ENCODE results near the gene C1orf159.

C1orf159 gene

DNA sequence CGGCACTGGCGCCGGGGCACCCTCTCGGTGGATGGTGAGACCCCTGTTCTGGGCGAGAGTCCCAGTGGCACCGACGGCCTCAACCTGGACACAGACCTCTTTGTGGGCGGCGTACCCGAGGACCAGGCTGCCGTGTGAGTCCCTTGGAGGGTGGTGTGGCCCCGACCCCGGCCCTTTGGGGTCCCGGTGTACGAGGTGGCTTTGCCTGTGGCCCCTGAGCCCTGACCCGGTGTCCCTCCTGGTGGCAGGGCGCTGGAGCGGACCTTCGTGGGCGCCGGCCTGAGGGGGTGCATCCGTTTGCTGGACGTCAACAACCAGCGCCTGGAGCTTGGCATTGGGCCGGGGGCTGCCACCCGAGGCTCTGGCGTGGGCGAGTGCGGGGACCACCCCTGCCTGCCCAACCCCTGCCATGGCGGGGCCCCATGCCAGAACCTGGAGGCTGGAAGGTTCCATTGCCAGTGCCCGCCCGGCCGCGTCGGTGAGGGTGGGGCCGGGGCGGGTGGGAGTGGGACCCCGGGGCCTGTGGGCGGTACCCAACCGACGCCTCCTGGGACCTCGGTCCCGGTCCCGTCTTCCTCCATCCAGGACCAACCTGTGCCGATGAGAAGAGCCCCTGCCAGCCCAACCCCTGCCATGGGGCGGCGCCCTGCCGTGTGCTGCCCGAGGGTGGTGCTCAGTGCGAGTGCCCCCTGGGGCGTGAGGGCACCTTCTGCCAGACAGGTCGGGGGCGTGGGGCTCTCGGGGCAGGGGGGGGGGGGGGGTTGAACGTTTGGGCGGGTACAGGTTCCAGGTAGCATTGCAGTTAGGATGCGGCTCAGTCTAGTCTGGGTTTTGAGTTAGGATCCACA lies 66.3 kb downstream of the C1orf159 start:
- FAIRE-seq = no peak

DNA sequence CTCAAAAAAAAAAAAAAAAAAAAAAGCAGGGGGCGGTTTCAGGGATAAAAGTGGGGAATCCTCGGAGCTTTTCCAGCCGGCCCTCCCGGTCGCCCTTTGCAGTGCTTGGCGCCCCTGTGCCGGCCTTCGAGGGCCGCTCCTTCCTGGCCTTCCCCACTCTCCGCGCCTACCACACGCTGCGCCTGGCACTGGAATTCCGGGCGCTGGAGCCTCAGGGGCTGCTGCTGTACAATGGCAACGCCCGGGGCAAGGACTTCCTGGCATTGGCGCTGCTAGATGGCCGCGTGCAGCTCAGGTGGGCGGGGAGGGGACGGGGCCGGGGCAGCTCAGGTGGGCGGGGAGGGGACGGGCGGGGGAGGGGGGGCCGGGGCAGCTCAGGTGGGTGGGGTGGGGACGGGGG lies 67.1 kb downstream of the C1orf159 start:
- no peak for FAIRE-seq

DNA sequence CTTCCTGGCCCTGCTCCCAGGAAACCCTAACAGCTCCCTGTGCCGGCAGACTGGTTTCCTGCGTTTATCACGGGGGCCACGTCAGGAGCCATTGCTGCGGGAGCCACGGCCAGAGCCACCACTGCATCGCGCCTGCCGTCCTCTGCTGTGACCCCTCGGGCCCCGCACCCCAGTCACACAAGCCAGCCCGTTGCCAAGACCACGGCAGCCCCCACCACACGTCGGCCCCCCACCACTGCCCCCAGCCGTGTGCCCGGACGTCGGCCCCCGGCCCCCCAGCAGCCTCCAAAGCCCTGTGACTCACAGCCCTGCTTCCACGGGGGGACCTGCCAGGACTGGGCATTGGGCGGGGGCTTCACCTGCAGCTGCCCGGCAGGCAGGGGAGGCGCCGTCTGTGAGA lies 67.9 kb downstream of the C1orf159 start:
- FAIRE-seq = no peak

DNA sequence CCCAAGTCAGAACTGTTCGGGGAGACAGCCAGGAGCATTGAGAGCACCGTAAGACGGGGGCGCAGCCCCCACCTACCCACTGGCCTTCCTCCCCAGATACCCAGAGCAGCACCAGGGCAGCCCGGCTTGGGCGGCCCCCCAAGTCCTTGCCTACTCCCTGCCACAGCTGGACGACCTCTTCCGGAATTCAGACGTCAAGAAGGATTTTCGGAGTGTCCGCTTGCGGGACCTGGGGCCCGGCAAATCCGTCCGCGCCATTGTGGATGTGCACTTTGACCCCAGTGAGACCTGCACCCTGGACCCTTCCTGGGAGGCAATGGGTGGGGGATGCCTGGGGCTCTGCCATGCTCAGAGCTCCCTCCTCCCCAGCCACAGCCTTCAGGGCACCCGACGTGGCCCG lies 68.5 kb downstream of the C1orf159 start:
- no peak for FAIRE-seq

DNA sequence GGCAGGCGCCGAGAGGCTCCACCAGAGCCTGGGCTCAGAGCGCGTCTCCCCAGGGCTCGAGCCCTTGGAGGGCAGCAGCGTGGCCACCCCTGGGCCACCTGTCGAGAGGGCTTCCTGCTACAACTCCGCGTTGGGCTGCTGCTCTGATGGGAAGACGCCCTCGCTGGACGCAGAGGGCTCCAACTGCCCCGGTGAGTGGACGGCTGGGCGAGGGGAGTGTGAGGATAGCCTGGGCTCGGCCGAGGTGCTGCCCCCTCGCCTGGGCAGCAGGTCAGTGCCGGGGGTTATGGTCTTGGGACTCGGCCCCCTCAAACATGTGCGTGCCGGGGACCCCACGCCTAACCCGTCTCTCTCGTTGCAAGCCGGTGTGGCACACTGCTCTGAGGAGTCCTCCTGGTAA lies 69.1 kb downstream of the C1orf159 start:
- FAIRE-seq = no peak

DNA sequence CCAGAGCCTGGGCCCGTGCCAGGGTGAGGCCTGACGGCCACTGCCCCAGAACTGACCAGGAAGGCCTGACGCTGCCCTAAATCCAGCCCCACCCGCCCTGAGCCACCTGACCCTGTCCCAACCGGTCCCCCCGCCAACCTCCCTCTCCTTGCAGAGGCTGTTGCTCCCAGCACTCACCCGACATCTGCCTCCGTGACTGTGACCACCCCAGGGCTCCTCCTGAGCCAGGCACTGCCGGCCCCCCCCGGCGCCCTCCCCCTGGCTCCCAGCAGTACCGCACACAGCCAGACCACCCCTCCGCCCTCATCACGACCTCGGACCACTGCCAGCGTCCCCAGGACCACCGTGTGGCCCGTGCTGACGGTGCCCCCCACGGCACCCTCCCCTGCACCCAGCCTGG lies 69.6 kb downstream of the C1orf159 start:
- FAIRE-seq = no peak

DNA sequence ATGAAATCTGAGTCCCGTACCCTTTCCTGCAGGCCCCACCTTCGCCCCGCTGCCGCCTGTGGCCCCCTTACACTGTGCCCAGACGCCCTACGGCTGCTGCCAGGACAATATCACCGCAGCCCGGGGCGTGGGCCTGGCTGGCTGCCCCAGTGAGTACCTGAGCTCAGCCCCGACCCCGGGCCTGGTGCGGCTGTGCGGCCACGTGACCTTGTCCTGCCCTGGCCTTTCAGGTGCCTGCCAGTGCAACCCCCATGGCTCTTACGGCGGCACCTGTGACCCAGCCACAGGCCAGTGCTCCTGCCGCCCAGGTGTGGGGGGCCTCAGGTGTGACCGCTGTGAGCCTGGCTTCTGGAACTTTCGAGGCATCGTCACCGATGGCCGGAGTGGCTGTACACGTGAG lies 70.8 kb downstream of the C1orf159 start:
- FAIRE-seq = no peak

DNA sequence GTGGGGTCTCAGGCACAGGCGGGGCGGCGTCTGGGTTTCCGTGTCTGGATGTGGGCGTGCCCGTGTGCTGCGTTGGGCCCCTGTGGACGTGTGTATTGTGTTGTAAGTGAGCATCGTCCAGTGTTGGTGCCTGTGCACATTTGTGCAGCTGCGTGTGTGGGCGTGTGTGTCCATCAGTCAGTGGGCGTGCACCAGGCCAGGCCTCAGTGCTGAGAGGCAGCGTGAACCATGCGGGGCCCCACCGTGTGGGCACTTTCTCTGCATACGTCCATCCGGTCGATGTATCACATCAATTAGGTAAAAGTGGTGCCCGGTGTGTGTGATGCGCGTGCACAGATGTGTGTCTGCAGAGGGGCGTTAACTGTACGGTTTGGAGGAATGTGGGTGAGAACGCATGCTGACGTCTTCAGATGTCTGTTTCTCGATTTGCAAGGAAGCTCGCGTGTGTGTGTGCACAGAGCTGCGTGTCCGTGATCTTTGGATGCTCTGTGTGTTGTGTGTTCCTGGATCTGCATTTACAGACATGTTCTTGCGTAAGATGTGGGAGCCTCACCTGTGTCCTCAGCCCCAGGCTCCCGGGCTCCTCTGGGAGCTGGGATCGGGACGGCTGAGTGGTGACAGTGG lies 71.3 kb downstream of the C1orf159 start:
- FAIRE-seq = no peak

DNA sequence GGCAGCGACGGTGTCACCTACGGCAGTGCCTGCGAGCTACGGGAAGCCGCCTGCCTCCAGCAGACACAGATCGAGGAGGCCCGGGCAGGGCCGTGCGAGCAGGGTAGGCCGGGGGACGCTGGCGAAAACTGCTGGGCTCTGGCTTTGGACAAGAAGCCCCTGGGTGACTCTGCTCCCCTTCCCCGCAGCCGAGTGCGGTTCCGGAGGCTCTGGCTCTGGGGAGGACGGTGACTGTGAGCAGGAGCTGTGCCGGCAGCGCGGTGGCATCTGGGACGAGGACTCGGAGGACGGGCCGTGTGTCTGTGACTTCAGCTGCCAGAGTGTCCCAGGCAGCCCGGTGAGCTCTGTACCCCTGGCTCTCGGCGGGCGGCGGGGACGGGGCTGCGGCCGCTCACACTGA lies 72.0 kb downstream of the C1orf159 start:
- FAIRE-seq = no peak

DNA sequence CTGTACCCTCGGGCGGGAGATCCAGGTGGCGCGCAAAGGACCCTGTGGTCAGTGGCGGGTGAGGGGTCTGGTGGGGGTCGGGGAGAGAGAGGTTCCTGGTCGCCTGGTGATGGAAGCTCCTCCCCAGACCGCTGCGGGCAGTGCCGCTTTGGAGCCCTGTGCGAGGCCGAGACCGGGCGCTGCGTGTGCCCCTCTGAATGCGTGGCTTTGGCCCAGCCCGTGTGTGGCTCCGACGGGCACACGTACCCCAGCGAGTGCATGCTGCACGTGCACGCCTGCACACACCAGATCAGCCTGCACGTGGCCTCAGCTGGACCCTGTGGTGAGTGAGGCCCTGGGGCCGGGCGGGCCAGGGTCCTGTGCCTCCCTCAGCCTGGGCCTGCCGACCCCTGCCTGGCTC lies 72.5 kb downstream of the C1orf159 start:
- FAIRE-seq = no peak

DNA sequence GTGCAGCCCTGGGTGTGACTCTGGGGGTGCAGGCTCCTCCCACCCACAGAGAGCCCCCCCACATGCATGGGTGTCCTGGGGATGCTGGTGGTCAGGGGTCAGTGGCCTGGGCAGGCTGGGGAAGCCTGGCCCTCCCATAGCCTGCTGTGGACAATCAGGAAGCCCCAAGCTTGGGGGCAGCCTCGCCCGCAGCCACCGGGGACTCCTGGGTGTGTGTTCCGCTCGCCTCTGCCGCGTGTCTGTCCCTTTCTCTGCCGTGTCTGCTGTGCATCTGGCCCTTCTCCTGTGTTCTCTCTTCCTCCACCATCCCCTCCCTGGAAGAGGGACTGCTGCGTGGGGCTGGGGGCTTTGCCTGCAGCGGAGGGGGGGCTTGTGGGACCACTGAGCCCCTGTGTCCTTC lies 73.1 kb downstream of the C1orf159 start:
- FAIRE-seq = no peak

DNA sequence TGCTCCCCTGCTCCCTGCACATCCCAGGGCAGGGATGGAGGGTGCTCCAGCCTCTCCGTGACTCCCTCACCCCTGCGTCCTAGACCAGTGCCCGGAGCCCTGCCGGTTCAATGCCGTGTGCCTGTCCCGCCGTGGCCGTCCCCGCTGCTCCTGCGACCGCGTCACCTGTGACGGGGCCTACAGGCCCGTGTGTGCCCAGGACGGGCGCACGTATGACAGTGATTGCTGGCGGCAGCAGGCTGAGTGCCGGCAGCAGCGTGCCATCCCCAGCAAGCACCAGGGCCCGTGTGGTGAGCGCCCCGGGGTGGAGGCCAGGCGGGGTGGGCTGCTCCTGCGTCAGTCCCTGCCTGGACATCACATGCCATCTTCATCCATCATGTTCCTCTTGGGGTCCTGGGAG lies 74.0 kb downstream of the C1orf159 start:
- no peak for FAIRE-seq

DNA sequence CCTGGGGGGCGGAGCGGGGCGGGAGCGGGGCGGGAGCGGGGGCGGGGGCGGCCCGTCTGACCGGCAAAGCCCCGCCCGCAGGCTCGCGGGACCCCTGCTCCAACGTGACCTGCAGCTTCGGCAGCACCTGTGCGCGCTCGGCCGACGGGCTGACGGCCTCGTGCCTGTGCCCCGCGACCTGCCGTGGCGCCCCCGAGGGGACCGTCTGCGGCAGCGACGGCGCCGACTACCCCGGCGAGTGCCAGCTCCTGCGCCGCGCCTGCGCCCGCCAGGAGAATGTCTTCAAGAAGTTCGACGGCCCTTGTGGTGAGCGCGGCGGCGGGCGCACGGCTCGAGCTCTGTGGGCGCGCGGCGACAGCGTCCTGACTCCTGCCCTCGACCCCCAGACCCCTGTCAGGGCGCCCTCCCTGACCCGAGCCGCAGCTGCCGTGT lies 74.8 kb downstream of the C1orf159 start:
- no peak for FAIRE-seq

DNA sequence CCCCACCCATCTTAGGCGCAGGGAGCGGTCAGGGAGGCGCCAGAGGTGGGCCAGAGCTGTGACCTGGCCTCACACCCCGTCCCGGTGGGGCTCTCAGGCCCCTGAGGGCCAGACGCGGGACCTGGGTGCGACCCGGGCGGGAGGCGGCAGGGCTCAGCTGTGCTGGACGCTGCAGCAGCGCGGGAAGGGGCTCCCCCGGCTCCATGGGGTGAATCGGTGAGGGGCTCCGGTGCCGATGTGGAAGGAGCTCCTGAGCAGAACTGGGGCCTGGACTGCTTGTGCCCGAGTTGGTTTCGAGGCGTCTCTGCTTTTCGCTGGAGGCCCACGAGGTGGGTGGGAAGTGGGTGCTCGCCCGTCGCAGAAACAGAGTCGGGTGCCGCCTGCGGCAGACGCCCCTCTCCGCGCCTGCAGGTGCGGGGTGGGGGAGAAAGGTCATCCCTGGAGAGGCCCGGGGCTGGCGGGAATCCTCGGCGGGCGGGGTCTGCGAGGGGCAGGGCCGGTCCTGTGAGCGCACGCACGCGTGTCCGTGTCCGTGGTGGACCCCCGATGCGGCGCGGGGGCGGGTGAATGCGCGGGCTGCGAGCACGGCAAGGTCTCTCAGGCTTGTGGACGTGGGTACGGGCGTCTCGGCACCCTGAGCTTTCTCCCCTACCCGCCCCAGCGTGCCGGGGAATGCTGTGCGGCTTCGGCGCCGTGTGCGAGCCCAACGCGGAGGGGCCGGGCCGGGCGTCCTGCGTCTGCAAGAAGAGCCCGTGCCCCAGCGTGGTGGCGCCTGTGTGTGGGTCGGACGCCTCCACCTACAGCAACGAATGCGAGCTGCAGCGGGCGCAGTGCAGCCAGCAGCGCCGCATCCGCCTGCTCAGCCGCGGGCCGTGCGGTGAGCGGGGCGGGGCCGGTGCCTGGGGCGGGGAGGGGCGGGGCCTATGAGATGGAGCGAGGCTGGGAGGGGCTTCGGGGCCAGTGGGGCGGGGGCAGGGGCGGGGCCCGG lies 75.6 kb downstream of the C1orf159 start:
- no peak for FAIRE-seq

DNA sequence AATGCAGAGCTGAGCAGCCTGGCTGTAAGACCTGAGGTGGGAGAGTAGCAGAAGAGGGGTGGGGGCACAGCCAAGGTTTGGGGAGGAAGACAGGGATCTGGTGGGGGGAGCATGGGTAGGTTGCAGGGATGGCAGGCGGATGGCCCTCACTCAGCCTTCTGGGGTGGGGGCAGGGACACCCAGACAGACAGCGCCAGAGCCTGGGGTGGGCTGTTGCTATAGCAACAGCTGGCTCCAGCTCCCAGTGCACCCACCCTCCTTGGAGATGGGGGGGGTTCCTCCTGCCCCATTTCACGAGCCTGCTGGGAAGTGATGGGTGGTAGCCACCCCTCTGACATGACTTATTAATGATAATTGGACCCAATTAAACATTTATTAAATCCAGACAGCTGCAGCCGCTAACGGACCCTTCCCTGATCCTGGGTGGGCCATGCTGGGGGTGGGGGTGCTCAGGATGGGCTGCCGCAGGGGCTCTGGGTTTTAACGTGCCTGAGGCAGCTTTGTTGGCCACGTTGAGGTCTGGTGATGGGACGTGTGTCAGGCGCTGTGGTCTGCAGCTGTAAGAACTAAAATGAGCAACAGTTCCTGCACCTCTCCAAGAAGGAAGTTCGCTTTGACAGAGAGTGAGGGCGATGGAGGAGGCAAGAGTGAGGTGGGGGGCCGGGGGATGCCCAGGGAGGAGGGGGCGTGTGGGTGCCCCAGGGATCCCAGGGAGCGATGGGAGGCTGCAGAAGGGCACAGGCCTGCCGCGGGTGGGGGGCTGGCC lies 76.6 kb downstream of the C1orf159 start:
- no peak for FAIRE-seq

DNA sequence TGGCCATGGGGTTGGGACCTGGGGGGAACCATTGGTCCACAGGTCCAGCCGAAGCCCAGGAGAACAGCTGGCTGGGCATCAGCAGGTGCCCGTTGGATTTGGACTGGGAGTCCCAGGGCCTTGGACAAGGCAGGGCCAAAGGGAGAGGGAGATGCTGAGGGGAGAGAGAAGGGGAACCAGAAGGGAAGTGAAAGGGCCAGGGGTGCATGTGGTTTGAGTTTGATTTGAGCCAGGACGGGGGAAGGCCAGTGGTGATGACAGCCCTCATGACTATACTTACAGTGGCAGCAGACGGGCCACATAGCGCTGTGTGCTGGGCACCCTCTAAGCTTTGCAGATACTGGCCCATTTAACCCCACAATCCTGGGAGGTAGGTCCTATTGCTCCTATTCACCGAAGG lies 77.2 kb downstream of the C1orf159 start:
- no peak for FAIRE-seq

DNA sequence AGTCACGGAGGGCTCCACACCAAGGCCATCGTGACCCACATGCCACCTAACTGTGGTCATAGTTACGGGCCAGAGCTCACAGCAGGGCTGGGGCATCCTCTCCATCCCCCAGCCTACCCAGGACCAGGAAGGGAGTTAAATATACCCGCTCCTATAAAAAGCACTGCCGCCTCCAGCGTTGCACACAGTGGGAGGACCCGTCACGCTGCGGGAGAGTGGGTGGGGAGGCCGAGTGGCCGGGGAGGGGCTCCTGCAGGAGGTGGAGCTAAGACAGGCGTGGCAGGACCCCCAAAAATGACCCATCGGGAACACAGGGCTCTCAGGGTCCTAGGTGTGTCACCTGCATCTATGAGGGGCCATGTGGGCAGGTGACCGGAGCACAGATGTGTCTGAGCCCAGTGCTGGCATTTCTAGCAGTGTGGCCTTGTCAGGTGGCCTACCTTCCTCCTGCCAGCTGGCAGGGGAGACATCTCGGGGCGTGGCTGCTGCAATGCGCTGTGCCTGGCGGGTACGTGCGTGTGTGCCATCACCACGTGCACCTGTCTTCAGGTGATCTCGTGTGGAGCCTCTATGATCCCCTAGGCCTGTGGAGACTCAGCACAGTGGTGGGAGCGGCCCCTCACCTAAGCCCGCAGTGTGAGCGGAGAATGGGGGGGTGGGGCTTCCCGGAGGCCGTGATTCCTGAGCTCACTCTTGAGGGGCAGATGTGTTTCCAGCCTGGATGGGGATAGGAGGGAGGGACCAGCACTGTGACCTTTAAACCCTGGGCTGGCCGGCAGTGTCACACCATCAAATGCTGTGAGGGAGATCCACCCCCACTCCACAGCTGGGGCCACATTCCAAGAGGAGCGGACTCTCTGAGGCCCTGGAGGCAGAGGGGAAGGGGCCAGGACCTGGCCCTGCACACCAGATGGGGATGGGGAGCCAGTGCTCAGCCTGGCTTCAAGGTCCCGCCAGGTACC lies 78.2 kb downstream of the C1orf159 start:
- FAIRE-seq = no peak

DNA sequence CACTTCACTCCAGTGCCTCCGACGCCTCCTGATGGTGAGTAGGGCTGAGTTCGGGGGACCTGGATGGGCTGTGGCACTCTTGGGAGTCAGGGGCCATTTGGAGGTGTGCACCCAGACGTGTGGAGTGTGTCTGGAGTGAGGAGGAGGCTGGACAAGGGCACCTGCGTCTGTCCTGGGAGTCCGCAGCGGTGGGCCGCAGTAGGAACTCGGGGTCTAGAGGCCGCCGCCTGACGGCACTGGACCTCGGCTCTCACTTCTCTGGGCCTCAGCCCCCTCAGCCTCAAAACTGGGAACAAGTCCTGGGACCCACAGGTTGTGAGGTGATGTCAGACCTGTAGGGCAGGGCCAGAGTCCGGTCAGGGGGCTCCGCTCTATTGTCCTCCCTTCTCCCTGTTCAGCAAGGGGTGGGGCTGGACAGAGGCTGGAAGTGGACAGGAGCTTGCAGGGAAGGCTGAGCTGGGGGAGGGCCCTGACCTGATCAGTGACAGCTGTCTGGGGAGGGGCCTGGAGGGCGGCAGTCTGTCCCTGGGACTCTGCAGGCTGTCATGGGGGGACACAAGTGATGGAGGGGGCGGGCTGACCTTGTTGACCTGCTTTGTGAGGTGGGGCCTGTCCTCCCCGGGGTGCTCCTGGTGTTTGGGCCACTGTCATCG lies 80.5 kb downstream of the C1orf159 start:
- FAIRE-seq = no peak

DNA sequence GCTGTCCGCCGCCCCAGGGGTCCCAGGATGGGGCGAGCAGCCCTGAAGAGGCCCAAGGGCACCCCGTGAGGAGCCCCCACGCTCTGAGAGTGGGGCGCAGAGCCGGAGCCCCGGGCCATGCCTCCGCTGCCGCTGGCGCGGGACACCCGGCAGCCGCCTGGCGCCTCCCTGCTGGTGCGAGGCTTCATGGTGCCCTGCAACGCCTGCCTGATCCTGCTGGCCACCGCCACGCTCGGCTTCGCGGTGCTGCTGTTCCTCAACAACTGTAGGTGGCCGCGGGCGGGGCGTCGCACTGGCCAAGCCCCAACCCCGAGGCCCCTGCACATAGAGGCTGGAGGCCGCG lies 81.5 kb downstream of the C1orf159 start:
- no peak for FAIRE-seq

DNA sequence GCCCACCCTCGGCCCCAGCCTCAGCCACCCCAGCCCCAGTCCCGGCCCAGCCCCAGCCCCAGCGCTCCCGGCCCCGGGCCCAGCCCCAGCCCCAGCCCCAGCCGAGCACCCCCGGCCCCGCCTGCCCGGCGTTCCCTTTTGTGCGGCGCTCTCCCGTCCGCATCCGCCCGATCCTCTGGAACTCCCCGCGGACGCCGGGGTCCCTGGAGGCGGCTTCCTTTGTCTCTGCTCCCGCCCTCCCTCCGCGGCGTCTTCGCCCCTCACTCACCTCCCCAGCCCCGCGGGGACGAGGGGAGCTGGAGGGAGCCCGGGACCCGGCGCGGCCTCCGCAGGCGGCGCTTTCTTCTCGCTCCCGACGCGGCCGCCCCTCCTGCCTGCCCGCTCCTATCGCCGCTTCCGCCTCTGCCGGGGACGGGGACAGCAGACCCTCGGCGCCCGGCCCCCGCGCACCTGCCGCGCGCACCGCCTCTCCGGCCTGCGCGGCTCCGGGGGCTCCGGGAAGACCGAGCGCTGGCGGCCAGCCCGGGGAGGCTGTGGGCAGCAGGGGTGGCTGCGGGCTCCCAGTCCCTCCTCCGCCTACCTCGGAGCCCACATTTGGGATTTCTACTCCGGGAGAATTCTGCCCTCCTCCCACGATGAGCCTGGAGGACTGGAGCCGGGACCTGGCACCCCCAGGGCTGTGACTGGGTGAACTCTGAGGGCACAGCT lies 82.0 kb downstream of the C1orf159 start:
- no peak for FAIRE-seq
